ENCODE data around the gene BCAS1.

DNA sequence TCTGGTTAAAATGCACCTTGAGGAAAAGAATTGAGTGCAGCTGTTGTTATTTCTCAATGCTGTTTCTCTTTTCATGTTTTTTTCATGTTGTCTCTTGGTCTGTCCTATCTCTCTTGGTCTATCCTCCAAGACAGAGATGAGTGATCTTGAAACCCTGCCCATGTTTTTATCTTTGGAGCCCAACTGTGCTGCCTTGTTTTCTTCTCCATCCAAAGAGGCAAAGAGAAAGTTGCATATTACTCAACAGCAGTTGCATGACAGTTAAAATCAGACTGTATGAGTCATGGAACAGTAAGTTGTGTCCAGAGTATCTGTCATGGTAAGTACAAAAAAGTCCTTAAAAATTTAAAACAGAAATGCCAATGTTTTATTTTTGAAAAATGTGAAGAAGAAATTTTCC is 26.2 kb downstream of the BCAS1 start:
- TF ChIP-seq, protein P1, sequence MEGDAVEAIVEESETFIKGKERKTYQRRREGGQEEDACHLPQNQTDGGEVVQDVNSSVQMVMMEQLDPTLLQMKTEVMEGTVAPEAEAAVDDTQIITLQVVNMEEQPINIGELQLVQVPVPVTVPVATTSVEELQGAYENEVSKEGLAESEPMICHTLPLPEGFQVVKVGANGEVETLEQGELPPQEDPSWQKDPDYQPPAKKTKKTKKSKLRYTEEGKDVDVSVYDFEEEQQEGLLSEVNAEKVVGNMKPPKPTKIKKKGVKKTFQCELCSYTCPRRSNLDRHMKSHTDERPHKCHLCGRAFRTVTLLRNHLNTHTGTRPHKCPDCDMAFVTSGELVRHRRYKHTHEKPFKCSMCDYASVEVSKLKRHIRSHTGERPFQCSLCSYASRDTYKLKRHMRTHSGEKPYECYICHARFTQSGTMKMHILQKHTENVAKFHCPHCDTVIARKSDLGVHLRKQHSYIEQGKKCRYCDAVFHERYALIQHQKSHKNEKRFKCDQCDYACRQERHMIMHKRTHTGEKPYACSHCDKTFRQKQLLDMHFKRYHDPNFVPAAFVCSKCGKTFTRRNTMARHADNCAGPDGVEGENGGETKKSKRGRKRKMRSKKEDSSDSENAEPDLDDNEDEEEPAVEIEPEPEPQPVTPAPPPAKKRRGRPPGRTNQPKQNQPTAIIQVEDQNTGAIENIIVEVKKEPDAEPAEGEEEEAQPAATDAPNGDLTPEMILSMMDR (IDR thresholded peaks at IDR 0.05): no peak
- no peak for TF ChIP-seq POLR2AphosphoS5 (IDR thresholded peaks at IDR 0.05)

All from prostate gland (tissue), 2 donors.